GM19455 (cell line): ENCODE data around the gene ZNHIT1.

Source experiments
- ATAC-seq: cut with Tn5 transposase; IDR thresholded peaks from one replicate; pipeline ENCODE4 v1.9.1; 2021; ENCODE audit not compliant: unreplicated experiment

The ZNHIT1 gene

GRCh38 chr7:101216860-101217387 is 1.0 kb upstream of the ZNHIT1 start:
- ATAC-seq = peak; percentile 18

- ATAC-seq = peak; percentile 6
Observed at GRCh38 chr7:101218236-101219125, 516 bp downstream of the ZNHIT1 start.

DNA sequence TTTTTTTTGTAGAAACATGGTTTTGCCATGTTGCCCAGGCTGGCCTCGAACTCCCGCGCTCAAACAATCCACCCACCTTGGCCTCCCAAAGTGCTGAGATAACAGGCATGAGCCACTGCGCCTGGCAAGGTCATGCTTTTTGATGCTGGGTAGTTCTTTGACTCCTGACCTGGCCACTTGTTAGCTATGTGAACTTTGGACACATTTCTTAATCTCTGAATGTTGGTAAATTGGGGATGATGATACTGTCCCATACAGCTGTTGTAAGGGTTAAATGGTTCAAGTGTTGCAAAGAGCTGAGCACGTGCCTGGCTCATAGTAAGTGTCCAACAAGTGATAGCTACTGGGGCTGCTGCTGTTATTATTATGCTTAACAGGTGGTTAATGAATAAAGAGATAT is 2.3 kb downstream of the ZNHIT1 start:
- ATAC-seq = no peak

DNA sequence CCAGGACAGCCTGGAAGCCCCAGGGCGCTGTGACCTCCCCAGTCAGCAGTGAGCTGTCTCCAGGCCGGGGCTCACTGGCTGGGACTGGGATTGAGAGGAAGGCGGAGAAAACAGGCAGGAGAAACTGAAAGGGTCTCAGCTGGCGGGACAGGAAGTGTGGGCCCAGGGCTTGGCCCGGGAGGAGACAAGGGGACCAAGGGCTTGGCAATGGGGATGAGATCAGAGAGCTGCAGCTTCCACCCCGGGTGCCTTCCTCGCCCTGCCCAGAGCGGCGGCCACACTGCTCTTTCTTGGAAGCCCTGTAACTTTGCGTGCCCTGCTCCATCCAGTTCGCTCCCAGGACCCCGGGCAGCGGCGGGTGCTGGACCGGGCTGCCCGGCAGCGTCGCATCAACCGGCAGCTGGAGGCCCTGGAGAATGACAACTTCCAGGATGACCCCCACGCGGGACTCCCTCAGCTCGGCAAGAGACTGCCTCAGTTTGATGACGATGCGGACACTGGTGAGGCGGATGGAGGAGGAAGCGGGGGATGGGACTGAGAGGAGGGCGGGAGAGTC is 4.4 kb downstream of the ZNHIT1 start:
- no peak for ATAC-seq

DNA sequence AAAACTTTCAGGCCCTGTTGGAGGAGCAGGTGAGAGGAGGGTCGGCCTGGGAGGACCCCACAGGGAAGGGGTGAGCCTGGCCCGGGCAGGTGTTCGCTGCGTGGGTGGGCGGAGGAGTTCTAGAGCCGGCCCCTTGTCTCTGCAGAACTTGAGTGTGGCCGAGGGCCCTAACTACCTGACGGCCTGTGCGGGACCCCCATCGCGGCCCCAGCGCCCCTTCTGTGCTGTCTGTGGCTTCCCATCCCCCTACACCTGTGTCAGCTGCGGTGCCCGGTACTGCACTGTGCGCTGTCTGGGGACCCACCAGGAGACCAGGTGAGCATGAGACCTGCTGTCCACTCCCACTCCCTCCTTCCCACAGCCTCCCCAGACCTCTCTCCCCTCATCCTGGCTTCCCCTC is 5.6 kb downstream of the ZNHIT1 start:
- no peak for ATAC-seq

GRCh38 chr7:101225650-101226049 is 7.7 kb downstream of the ZNHIT1 start:
- no peak for ATAC-seq

- no peak for ATAC-seq
Observed at GRCh38 chr7:101226721-101227120, 8.8 kb downstream of the ZNHIT1 start.

DNA sequence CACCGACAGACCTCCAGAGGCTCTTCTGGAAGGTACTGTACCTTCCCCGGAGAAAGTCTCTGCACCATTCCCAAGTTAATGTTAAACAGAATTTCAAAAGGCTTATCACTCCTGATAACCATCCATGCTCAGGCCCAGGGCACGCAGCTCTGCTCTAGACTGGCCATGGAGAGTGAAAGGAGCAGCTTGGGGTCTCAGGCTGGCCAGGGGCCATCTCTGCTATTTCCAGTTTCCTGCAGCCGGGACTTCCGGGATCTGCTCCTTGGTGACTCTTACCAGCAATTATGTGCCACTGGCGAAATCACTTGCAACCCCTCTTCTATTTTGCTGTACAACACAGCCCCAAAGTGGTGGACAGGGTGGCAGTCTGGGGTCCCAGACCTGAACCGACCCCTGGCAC is 13.7 kb downstream of the ZNHIT1 start:
- ATAC-seq = no peak

GRCh38 chr7:101232141-101232850 is 14.3 kb downstream of the ZNHIT1 start:
- no peak for ATAC-seq

- no peak for ATAC-seq
Observed at GRCh38 chr7:101233907-101234547, 16.1 kb downstream of the ZNHIT1 start.

- ATAC-seq = no peak
Observed at GRCh38 chr7:101234636-101235035, 16.7 kb downstream of the ZNHIT1 start.

GRCh38 chr7:101235050-101235449 is 17.1 kb downstream of the ZNHIT1 start:
- no peak for ATAC-seq

DNA sequence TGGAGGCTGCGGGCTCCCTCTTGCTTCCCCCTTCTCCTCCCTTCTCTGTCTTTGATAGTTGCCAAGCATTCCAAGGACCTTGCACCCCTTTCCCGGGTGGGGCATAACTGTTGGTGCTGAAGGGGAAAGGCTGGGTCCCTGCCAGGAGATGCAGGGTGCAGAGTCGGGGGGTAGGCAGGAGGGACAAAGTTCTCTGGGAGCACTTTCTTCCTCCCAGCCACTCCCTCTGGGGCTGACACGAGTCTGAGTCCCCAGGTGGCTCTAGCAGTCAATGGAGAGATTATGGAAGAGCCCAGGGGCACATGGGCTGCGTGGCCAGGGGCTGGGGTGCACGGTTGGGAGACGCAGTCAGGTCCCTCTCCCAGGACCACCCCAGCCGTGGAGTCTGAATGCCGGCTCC is 17.6 kb downstream of the ZNHIT1 start:
- no peak for ATAC-seq

- ATAC-seq = no peak
Observed at GRCh38 chr7:101236292-101236835, 18.4 kb downstream of the ZNHIT1 start.

- no peak for ATAC-seq
Observed at GRCh38 chr7:101237206-101238067, 19.5 kb downstream of the ZNHIT1 start, which contains the start of gene CLDN15. CLDN15 (minus strand) TSS chr7:101237802; CDS start chr7:101237581, 221 bp downstream.

DNA sequence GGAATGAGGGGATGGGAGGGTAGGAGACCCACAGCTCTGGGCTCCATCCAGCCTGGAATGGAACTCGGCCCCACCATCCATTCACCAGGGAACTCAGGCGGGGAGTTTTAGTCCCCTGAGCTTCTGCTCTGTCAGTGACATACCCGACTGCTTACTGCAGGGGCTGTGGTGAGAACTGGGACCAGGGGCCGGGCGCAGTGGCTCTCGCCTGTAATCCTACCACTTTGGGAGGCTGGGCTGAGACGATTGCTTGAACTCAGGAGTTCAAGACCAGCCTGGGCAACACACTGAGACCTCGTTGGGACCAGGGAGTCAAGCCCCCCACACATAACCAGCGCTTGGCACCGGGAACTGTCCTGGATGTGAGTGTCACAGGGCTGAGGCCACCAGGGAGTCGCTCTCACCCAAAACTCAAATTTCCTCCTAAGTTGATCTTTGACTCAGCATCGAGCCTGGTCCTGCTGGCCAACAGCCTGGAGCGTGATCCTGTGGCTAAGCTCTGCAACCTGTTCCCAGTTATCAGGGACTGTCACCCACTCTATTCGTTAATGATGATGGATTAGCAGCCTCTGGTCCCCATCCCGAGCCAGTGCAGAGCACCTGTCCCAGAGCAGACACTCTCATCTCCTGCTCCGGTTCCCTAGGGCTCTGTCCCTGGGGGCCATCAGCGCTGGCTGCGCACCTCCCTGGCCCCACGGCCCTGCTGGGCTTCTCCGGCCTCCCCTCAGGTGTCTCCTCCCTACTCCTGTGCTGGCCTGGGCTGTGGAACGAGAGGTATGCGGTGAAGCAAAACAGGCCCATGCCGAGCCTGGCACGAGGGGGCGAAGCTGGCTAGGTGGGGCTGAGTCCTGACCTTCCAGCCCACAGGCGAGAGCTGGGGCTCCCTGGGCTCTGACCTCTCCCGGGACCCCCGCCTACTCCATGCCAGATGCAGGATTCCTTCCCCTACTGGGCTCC is 20.5 kb downstream of the ZNHIT1 start:
- ATAC-seq = no peak

DNA sequence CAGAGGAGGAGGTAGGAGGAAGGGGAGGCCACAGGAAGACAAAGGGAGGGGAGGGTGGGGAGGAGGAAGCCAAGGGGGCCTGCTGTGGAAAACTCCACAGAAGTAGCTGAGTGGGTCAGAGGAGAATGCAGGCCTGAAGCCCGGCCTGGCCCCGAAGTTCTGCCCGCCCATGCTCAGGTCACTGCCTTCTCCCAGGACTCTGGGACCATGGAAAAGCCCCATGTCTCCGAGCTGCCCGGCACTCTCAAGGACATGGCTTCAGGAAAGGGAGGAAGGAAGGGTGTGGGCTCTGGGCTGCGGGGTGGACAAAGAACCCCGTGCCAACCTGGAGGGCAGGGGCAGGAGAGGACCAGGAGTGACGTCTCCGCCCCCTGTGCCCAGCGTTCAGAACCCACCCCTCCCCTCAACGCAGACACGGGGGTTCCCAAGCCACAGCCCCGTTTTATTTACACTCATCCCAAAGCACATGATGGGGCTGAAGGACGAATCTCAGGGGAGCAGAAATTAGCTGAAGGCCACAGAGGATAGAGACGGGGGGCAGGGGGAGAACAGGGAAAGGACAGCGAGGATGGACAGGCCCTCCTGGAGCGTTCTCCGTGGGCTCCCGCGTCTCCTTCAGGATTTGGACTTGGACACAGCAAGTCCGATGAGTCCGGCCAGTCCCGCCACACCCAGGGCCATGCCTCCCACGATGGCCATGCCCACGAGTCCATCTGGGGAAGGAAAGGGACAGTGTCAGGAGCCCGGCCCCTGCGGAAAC is 21.4 kb downstream of the ZNHIT1 start:
- ATAC-seq = no peak

DNA sequence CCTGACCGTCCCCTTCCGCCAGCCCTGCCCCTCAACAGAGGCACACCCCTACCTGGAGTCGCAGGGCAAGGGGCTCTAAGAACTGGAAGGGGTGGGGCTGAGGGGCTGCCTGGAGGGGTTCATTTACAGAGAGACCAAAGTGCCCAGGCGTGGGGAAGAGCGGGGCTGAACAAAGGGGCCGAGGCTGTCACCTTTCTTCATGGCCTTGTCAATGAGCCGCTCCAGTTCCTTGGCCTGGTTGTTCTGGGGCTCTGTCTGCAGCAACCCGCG is 21.9 kb downstream of the ZNHIT1 start:
- no peak for ATAC-seq
